ENCODE results near the gene PPP4R2. TPM values are rescaled to one million over a fixed set of nuclear protein-coding genes. Genes with fewer than 3 reads are reported as not detected.

The PPP4R2 gene
- total and polyA plus RNA-seq, 10 of the 15 experiments (the other 5 are each of a cell fraction or from before 2014, with no cell fraction given): 16.7 to 83.4 (median 38.9) TPM

GRCh38 chr3:73021301-73021835 is 24.8 kb downstream of the PPP4R2 start:
- TF ChIP-seq ZSCAN29 (IDR thresholded peaks at IDR 0.05) (no peak), POLR2AphosphoS2 (IDR thresholded peaks at IDR 0.05; ENCODE audit: low read depth, low read length) (no peak), ZNF687 (IDR thresholded peaks at IDR 0.05) (no peak), TAF1 (IDR thresholded peaks at IDR 0.05; ENCODE audit: borderline replicate concordance, low read depth, low read length) (no peak), GATAD2B (conservative IDR thresholded peaks at IDR 0.05; ENCODE audit: low read depth) (no peak), WRNIP1 (IDR thresholded peaks at IDR 0.05; ENCODE audit: borderline replicate concordance, low read depth, low read length) (no peak), CHD2 (IDR thresholded peaks at IDR 0.05; ENCODE audit: borderline replicate concordance, low read depth, low read length) (no peak), ZZZ3 (IDR thresholded peaks at IDR 0.05; ENCODE audit: control insufficient read depth, insufficient read length, low read depth) (no peak), TCF12 (IDR thresholded peaks at IDR 0.05; ENCODE audit: low read depth, low read length) (no peak), CBX5 (IDR thresholded peaks at IDR 0.05; ENCODE audit: low read depth) (no peak), RAD21 (IDR thresholded peaks at IDR 0.05; ENCODE audit: insufficient read depth, low read depth, low read length) (no peak), TCF3 (IDR thresholded peaks at IDR 0.05; ENCODE audit: borderline replicate concordance, insufficient read depth, low read depth, low read length) (no peak), ZNF274 (IDR thresholded peaks at IDR 0.05; ENCODE audit: insufficient read depth, insufficient read length) (no peak), ESRRA (IDR thresholded peaks at IDR 0.05; ENCODE audit: low read length) (no peak), ZBED1 (IDR thresholded peaks at IDR 0.05; ENCODE audit: borderline replicate concordance) (no peak)
- TF ChIP-seq, protein P1, sequence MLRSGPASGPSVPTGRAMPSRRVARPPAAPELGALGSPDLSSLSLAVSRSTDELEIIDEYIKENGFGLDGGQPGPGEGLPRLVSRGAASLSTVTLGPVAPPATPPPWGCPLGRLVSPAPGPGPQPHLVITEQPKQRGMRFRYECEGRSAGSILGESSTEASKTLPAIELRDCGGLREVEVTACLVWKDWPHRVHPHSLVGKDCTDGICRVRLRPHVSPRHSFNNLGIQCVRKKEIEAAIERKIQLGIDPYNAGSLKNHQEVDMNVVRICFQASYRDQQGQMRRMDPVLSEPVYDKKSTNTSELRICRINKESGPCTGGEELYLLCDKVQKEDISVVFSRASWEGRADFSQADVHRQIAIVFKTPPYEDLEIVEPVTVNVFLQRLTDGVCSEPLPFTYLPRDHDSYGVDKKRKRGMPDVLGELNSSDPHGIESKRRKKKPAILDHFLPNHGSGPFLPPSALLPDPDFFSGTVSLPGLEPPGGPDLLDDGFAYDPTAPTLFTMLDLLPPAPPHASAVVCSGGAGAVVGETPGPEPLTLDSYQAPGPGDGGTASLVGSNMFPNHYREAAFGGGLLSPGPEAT (IDR thresholded peaks at IDR 0.05; ENCODE audit: low read depth): no peak
- TF ChIP-seq, protein P2, sequence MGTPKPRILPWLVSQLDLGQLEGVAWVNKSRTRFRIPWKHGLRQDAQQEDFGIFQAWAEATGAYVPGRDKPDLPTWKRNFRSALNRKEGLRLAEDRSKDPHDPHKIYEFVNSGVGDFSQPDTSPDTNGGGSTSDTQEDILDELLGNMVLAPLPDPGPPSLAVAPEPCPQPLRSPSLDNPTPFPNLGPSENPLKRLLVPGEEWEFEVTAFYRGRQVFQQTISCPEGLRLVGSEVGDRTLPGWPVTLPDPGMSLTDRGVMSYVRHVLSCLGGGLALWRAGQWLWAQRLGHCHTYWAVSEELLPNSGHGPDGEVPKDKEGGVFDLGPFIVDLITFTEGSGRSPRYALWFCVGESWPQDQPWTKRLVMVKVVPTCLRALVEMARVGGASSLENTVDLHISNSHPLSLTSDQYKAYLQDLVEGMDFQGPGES (IDR thresholded peaks at IDR 0.05): no peak
- Histone ChIP-seq H3K27me3 (replicated peaks in 1 of 2; ENCODE audit: control insufficient read depth in 2 of 2, insufficient read depth in 2 of 2, low read length in 1 of 2) (no peaks in the 10 kb centered on the region), H3K36me3 (ENCODE audit: control insufficient read depth in 2 of 2, insufficient read depth in 2 of 2, low read length in 1 of 2) (peaks cover 0 to 2% of the 10 kb centered on the region in 2 experiments; a peak in 1 of 4 replicates), H3K4me2 (ENCODE audit: control insufficient read depth, insufficient read depth) (no peak overlapping the region), H3K79me2 (ENCODE audit: control insufficient read depth, insufficient read depth, low read length) (peaks cover 93% of the 10 kb centered on the region), H2AFZ (ENCODE audit: control insufficient read depth, low read depth, low read length) (no peak overlapping the region), H3K9me3 (replicated peaks; ENCODE audit: control insufficient read depth, insufficient read depth, low read length) (no peaks in the 10 kb centered on the region; the same call in 2 of the 3 replicates), H3K9ac (ENCODE audit: control insufficient read depth, insufficient read depth, low read length) (no peak overlapping the region), H4K20me1 (ENCODE audit: control insufficient read depth, insufficient read depth) (peaks cover 4% of the 10 kb centered on the region; the same call in 1 of the 2 replicates), H3K27ac (ENCODE audit: control insufficient read depth, insufficient read depth) (no peak overlapping the region), H3K4me3 (no peak overlapping the region), H3K4me1 (ENCODE audit: control insufficient read depth, insufficient read depth, low read length) (peaks cover under 1% of the 10 kb centered on the region)
- DNase-seq (ENCODE audit: low read depth, low spot score) (no peak), ATAC-seq (no peak), FAIRE-seq (no peak)
- ChIA-PET RAD21 (ENCODE audit: unreplicated experiment) (interaction anchor here (0.6 kb wide), 1 partner anchor 34 kb away, joined by 3 read pairs; no protein-coding TSS in a partner anchor), CTCF (interaction anchor here (0.7 kb wide), 2 partner anchors 39 to 194 kb away, joined by 3 to 4 read pairs; no protein-coding TSS in a partner anchor), SMC1A (ENCODE audit: uncharacterized antibody, unreplicated experiment) (interaction anchor here (0.6 to 1.2 kb wide), 2 partner anchors 29 to 207 kb away, joined by 3 to 4 read pairs; no protein-coding TSS in a partner anchor), POLR2A (no interaction called here)
- intact Hi-C loops (cut with micrococcal nuclease; ENCODE audit: unreplicated experiment): no loop called here
- no TSS peak for BruUV-seq (replicated peaks)
- in situ Hi-C loops (cut with MboI): no loop called here
- WGBS (ENCODE audit: insufficient coverage, insufficient replicate concordance, low lambda C conversion rate, missing lambda C conversion rate): 84% methylated on average over 4 of the region's 4 CpGs
